NCI-H2029 (cell line): ENCODE measurements around the gene CAMTA1.
A peak's percentile ranks its signal among the peaks of the same experiment; 100 is the strongest.

Source experiments
- DNase-seq: peaks from one replicate; lab custom pipeline; 2025; lab: John Stamatoyannopoulos, UW

The CAMTA1 gene

DNA sequence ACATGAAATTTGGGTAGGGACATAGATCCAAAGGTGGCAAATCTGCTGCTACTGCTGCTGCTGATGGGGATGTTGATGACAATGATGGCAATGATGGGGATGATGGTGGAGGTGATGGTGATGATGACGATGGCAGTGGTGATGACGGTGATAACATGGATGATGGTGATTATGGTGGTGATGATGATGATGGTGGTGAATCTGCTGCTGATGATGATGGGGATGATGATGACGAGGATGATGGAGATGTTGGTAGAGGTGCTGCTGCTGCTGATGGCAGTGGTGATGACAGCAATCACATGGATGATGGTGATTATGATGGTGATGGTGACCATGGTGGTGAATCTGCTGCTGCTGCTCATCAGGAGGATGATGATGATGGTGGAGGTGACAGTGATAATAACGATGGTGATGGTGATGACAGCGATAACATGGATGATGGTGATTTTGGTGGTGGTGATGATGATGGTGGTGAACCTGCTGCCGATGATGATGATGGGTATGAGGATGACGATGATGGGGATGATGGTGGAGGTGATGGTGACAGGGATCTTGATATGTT is 644.9 kb downstream of the CAMTA1 start:
- DNase-seq = no peak

DNA sequence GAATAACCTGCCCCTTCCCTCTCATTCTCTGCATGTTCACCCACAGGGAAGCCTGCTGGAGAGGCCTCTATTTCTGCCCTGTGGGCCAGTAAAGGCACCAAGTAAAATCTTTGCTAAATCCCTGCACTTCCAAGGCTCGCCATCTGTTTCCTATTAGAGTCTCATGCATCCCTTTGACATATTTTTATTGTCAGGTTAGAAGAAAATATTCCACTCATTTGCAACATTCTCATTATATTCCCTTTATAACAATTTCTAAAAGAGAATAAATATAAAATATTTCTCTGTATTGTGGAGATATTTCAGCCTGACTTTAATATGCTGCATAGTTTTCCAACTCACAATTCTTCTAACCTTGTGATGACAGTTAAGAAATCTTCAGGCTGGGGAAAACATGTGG is 645.4 kb downstream of the CAMTA1 start:
- DNase-seq = no peak

DNA sequence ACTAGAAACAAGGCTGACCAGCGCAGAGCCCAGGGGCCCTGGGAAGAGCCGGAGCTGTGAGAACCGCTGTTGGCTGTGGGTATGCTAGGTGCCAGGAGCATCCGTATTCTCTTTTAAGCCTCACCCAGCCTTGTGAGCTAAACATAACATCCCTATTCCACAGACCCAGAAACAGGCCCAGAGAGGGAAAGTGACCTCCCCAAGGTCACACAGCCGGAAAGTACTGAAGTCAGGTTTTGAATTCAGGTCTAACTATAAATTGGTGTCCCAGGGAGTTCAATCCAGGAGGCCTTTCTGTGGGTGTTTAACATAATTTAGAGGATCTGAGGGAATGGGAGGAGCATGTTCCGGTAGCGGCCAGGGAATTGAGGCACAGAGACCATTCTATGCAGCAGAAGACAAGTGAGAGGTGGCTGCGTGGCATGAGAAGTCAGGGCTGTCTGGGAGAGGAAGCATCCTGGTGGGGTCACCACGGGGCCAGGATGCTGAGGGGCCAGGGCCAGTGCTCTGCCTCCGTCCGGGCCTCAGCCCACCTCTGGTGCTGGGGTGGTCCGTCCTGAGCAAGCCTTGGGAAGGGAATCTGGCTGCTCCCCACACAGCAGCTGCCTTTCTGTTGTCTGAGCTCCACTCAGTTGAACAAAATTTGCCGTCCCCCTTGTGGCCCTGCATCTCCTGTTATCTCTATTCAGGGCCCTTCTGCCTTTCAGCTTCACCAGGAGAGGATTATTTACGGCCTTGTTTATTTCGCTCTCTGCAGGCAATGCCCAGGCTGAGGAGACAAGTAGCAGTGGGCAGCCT is 647.0 kb downstream of the CAMTA1 start:
- no peak for DNase-seq

DNA sequence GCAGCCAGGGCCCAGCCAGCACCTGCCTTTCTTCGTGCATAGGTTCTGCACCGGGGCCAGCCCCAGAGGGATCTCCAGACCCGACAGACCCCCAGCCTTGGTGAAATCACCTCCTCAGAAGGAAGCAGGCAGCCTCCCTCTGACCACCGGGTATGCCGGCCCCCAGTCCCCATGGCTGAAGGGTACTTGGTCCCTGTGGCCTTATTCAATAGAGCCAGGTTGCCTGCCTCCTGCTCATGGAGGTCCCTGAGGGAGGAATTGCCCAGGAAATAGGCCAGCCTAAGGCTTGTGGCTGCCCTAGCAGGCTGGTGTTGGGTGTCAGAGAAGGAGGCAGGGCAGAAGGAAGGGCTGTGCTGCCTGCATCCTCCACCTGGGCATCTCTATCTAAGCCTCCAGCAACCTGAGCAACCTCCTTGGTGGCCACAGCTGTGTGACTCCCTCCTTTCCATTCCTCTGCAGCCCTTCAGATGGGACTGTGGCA is 647.7 kb downstream of the CAMTA1 start:
- no peak for DNase-seq

DNA sequence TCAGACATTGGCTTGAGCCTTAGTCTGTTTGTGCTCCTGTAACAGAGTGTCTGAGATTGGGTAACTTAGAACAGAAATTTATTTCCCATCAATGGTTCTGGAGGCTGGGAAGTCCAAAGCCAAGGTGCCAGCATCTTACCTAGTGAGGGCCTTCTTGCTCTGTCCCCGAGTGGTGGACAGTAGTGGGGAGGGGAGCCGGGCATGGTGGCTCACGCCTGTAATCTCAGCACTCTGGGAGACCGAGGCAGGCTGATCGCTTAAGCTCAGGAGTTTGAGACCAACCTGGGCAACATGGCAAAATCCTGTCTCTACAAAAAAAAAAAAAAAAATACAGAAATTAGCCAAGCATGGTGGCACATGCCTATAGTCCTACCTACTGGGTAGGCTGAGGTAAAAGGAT is 649.3 kb downstream of the CAMTA1 start:
- no peak for DNase-seq

DNA sequence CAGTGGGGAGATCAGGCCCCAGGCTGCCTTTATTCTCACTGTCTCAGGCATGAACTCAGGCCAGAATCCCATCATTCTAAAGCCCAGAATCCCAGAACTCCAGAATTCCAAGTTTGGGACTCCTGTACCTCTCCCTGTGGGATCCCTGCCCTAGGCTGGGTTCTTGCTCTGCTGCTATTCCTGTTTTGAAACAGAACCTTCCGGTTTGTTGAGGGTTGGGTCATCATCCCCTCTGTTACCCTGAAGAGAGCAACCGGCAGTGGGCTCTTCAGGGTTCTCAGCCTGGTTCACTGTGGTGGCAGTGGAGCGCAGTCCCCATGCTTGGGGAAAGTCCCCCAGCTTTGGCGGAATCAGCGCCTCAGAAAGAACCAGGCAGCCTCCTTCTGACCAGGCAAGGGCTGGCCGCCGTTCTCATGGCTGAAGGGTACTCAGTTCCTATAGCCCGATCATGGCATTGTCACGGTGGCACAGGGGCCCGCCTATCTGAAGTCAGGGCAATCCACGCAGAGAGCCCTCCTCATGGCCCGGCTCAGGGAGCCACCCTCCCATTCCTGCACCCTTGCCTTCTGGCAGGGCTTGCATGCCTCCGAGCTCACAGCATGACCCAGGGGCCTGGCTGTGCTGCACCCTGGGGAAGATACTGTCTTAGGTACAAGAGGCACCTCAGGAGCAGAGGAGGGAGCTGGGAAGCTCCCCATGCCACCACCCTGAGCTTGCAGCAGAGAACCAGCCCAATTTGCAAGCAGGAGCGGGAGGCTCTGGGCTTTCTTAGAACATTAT is 650.2 kb downstream of the CAMTA1 start:
- no peak for DNase-seq

DNA sequence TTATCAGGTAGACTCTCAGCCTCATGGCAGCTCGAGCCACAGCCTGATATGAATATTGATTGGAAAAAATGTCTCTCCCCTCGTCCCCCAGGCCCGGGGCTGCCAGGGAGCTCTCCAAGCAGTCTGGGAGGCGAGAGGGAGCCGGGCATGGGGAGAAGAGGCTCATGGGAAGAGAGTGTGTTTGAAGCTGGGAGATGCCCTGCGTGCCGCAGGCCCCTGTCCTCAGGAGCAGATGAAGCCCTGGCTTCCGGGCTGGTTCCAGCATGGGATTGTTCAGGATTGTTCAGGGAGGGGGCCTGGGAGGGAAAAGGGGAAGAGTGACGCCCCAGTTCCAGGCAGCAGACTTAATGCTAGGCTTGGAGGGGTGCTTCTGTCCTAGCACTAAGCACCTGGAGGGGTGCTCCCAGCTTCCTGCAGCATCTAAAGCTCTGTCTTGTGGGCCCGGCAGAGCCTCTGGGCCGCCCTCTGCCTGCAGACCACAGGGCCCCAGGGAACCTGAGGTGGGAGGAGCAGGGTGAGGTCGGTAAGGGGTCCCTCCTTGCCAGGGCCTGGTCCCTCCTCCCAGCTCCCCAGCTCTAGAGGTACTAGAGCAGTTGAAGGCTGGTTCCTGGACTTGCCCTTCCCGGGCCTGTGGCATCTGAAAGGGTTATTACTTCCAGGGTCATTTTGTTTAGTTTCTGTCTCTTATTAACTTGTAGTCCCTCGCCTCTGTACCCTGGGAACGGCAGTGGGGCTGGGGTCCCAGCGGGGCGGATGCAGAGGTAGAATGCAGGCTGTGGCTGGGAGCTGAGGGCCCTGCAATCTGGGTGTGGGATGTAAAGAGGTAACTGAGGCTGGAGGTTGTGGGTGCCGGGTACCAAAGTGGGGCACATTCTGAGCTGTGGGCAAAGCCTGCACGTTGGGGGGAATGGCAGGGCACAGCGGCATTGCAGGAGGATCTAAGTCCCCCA is 651.1 kb downstream of the CAMTA1 start:
- DNase-seq = no peak

DNA sequence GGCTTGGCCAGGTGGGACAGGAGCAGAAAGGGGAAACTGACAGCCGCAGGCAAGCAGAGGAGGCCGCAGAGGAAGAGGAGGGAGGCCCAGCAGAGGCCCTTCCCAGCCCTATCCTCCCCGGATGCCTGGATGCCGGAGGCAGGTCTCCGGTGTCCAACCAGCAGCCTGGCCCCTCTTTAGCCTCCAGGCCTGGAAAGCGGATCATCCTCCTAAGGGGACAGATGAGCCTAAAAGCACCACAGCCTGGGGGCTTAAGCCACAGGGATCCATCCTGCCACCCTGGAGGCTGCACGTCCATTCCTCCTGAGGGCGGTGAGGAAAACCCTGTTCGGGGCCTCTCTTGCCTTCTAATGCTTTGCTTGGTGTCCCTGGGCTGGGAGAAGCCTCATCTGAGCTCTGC is 651.8 kb downstream of the CAMTA1 start:
- DNase-seq = no peak

DNA sequence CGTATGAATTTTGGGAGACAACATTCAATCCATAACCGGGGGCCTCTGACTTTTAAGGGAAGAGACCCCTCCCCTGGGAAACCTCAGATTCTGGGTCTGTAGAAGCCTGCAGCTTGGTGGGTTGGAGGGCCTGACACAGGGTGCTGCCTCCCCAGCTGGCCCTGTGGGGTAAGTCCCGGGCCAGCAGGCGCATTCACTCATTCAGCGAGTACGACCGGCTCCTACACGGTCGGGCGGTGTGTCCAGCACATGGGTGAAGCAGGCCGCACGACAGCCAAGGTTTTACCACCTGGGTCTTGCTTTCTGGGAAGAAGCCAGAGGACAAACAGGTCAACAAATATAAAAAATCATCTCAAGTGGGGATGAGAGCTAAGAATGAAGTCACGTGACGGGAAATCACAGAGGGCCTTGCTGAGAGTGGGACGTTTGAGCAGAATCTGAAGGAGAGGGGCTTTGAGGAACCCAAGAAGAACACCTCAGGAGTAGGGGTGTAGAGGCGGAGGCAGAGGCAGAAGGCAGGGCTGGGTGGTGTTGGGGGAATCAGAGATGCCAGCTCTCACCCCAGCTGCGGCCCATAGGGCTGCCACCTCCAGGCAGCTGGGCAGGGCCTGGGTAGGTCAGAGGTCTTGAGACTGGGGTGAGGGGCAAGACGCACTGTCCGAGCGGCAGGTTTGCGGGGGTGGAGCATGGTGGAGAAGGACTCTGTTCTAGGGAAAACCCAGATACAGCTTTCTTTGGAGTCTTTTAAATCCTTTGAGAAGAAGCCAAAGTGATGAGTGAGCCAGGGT is 652.5 kb downstream of the CAMTA1 start:
- no peak for DNase-seq

DNA sequence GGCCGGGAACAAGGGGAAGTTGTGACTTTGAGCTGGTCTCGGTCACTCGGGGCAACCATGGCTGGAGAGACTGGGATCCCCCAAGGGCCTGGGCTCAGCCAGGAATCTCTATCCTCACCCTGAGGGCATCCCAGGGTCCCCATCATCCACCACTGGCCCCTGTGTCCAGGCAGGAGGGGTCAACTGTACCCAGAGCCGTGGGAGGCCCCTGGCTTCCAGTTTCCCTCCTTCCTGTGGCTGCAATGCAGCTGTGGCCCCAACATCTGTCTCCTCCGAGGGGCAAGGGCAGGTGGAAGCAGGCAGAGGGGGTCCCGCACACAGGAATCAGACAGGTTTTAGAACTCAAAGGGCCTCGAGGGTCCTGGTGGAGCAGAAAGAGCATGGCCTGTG is 653.1 kb downstream of the CAMTA1 start:
- no peak for DNase-seq

DNA sequence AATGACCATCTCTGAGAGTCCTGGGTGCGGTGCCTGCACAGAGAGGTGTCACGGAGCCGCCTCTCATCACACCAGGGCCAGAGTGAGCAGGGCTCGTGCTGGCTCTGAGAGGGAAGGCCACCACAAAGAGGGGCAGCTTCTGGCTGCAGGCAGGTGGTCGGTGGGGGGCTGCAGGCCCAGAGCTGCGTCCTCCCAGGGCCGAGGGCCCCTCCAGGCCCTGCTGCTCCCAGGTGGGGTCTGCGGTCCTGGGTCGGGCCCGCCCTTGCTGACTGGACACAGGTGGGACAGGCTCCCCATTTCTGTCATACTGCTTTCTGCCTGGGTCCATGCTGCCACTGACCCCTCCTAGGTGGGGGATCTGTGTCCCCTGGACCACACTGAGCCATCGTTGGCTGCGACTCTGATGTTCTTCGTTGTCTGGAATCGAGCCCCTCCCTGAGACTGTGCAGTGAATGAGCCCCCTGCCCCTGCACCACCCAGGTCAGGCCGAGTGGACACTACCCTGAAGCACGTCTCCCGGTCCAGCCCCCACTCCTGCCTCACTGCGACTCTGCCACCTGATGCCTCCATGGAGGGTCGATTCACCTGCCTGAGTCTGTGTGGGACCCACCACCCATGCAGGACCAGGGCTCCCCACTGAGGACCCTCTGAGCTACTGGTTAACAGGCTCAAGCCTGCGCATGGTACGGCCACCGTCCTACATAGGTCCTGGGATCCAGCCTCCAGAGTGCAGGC is 653.8 kb downstream of the CAMTA1 start:
- no peak for DNase-seq

DNA sequence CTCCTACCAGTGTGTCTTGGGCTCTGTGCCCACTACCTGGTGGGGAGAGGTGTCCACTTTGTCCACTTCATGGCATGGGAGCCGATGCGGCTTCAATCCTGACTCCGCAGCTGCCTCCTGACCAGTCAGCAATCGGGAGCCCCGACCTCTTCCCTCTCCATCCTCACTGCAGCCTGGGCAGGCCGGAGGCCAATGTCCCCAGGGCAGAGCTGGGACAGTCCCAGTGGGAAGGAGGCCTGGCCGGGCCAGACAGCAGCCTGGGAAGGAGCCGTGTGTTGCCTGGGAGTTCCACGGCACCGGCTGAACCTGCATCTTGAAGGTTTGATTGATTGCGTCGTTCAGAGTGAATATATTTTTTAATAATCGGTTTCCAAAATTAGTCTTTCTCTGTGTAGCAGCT is 654.9 kb downstream of the CAMTA1 start:
- DNase-seq = no peak

DNA sequence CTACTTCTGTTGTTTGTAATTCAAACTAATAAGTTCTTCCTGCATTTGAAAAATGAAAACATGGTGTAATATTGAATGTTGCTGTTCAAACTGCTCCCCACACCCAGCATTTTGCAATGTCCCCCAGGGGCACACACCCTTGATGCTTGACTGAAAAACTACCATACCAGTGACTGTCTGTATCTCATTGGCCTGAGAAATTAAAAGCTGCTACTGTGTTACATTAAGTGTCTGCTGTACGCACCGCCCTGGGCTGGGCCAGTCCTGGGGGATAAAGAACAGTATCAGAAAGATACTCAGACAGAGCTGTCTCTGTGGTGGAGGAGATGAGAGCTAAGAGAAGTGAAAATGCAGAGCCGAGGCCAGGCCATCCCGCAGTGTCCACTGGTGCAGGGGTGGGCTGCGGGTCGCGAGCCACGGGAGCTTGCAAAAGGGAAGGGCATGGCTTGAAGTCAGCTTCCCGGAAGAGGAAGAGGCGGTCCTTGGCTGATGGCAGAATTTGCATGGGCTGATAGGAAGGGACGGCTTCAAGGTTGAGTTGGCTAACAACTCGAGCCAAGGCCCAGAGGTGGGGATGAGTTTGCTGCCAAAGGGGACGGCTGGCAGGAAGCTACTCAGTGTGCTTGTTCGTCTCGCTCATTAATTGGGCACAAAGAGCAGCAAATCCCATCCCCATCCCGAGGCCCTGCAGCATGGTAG is 656.0 kb downstream of the CAMTA1 start:
- DNase-seq = no peak

DNA sequence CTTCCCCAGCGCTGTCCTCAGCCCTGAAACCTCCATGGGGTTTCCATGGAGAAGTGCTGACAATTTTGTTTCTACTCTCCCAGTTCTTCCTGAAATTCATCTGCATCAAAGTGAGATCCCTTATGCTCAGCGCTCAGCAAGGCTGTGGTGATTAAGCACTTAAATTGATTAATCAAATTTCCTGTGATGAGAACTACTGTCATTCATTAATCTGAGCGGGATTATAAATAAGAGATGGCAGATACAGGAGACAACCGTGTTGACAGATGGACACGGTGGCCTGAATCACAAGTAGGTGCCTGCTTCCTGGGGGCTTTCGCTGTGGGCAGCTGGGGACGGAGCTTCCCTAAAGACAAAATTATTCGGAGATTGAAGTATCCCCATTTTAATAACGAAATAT is 656.8 kb downstream of the CAMTA1 start:
- DNase-seq = no peak

DNA sequence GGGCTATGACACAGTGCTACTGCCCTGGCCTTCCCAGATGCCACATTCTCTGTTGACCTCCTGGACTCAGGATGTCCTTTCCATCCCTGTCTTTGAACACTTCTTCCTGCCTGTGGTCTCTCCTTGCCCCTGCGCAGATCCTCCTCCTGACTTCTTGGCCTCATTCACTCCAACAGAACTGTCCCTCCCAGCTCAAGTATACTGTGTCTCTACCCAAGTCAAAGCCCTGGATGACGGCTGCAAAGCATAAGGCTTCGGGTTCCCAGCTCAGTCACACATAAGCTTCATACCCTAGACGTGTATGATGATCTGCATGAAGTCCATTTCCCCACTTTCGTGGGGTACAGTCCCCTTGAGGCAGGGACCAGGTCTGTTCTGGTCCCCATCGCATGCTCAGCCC is 657.7 kb downstream of the CAMTA1 start:
- DNase-seq = no peak

DNA sequence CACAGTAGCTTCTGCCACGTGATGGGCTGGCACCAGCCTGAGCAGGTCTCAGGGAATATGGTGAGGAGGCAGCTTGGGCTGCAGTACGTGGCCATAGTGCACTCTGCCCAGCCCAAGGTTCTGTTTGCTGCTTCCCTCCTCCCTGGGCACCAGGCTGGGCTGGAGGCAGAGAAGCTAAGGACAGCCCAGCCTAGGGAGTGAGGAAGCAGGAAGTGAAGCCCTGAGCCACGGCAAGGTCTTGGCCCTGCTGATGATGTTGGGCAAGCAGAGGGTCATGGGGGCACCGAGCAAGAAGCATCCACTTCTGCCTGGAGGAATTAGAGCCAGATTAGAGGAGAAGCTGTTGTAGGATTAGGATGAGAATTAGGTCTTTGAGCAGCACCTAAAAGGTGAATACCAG is 659.1 kb downstream of the CAMTA1 start:
- DNase-seq = no peak

DNA sequence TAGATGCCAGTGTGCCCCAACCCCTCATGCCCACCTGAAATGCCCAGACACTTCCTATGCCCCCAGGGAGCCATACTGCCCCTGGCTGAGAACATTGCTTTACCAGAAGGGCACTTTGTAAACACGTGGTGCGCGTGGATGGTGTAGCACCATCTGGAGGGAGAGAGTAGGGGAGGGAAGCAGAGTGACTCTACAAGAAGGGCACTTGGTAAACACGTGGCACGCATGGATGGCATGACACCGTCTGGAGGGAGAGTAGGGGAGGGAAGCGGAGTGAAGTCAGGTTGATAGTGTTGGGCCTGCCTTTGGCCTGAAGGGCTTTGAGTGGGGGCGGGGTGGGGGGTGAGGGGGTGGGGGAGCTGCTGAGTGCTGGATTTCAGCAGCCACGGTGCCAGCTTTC is 661.8 kb downstream of the CAMTA1 start:
- peak; percentile 60 for DNase-seq

DNA sequence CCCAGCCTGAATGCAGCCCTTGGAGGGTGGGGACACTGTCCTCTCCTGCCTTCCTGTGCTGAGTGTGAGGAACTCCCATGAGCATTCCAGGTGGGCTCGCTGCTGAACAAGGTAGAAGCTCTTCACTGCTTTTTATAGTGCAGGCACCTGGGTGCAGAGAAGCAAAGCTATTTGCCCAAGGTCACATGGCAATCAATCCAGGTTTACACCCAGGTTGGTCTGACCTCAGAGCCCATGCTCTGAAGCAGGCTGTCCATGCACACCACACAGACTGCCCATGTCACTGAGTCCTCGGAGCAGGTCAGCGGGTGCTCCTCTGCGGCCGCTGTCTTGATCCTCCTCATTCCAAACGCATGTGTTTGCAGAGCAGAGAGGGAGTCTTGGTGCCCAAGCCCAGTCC is 662.5 kb downstream of the CAMTA1 start:
- no peak for DNase-seq

DNA sequence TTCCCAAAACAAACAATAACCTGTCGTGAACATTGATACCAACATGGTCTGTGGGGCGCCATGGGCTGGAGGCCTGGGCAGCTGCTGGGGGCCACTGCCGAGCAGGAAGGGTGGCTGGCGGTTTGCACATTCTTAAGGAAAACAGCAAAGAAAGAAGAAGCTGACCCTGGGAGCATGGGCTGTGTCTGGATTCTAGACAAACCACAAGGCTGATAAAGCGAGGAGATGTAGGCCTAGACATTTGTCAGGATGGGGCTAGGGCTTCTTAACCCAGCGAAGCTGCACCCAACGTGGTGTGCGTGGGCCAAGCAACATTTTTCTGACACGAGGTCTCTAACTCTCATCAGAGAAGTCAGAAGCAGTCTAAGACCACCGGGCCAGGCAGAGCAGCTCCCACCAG is 663.7 kb downstream of the CAMTA1 start:
- no peak for DNase-seq

DNA sequence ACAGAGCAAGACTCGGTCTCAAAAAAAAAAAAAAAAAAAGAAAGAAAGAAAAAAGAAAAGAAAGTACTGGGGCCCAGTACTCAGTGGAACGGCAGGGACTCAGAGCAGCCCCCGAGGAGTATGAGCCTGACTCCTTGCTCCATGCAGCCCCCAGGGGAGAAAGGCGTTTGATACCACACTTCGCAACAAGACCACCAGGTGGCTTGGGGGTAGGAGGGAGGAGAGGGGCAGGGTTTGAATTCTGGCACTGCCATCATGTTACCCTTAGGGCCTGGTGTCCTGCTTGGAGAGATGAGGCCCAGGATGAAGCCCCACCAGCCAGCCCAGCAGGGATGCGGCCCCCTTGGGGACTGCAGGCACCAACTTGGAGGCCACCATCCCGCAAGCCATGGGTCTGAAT is 664.5 kb downstream of the CAMTA1 start:
- DNase-seq = no peak
